Measurements from ENCODE around the gene MTIF2.
"Not testable (repeated sequence)": the region's sequence is repeated elsewhere in the genome, so short reads cannot be mapped to it uniquely, and the experiment has no call there.

Gene MTIF2

GRCh38 chr2:55191888-55192287 is 77.1 kb downstream of the MTIF2 start:
- DNase-seq (ENCODE audit: low read depth): not testable (repeated sequence)

GRCh38 chr2:55186837-55187236 is 82.2 kb downstream of the MTIF2 start:
- not testable (repeated sequence) for DNase-seq (ENCODE audit: low read depth)
